ENCODE measurements around the gene MCTP1. TPM values are rescaled to one million over a fixed set of nuclear protein-coding genes. Genes with fewer than 3 reads are reported as not detected.

MCTP1 gene
- total and polyA plus RNA-seq, 2 of the 8 experiments (the other 6 are each of a cell fraction or from before 2014, with no cell fraction given), result 0.56 to 3.4 TPM

- TF ChIP-seq CBX8 (IDR thresholded peaks at IDR 0.05; ENCODE audit: borderline replicate concordance, low read depth, low read length), result no peak
- TF ChIP-seq KDM4A (IDR thresholded peaks at IDR 0.05; ENCODE audit: low read depth, low read length, severe bottlenecking), result no peak
- TF ChIP-seq TBP (IDR thresholded peaks at IDR 0.05; ENCODE audit: low read depth, low read length), result no peak
- no peak for TF ChIP-seq HDAC6 (IDR thresholded peaks at IDR 0.05; ENCODE audit: low read depth, low read length)
- no peak for TF ChIP-seq E2F6 (IDR thresholded peaks at IDR 0.05)
Measured at GRCh38 chr5:95274011-95274410, 10.9 kb downstream of the MCTP1 start (continued).

All from H1 (cell line).